Epithelial cell of prostate (primary cell): ENCODE results near the gene C6orf136.

ENCODE experiments used
- DNase-seq: peaks from one replicate; pipeline ENCODE4 v3.0.0-alpha.2; 2011; ENCODE audit warnings: low read depth, low spot score
- H3K27ac ChIP-seq: fragments of 450-650 bp; 2 replicates; pipeline ENCODE4 v1.5.1; 2017; ENCODE audit warnings: mild to moderate bottlenecking

Gene C6orf136

DNA sequence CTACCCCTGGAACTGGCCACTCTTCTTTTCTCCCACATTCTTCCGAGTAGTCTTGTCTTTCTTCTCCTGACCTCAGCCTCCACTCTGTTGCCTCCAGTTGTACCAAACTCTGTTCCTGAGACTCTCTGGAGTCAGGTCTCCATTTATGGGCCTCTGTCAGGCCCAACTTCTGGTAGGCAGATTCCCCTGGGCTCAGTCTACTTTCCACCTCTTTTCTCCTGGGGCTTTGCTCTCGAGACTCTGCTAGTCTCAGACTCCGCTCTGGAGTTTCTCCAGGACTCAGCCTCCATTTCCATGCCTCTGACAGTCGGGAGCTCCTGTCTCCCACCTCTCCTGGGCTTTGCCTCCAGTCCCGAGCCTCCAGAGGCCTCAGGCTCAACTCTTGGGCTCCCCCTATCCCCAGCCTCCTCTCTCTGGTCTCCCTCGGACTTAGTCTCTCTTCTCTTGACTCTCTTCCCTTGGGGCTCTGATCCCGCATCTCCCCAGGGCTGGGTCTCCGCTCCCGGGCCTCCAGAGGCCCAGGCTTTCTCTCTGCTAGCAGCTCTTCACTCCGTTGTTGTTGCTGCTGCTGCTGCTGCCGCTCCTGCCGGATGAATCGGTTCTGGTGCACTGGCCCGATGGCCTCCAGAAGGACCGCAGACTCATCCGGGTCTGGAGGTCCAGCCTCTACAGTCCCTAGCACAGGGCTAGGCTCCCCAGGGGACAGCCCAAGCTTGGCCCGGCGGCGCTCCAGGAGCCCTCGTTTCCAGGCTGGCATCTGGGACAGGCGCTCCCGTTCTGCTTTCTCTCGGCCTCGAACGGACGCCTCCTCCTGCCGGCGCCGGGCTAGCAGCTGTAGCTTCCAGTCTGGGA is 38.5 kb downstream of the C6orf136 start:
- DNase-seq: no peak
- H3K27ac ChIP-seq: peak overlapping the region; percentile 98

DNA sequence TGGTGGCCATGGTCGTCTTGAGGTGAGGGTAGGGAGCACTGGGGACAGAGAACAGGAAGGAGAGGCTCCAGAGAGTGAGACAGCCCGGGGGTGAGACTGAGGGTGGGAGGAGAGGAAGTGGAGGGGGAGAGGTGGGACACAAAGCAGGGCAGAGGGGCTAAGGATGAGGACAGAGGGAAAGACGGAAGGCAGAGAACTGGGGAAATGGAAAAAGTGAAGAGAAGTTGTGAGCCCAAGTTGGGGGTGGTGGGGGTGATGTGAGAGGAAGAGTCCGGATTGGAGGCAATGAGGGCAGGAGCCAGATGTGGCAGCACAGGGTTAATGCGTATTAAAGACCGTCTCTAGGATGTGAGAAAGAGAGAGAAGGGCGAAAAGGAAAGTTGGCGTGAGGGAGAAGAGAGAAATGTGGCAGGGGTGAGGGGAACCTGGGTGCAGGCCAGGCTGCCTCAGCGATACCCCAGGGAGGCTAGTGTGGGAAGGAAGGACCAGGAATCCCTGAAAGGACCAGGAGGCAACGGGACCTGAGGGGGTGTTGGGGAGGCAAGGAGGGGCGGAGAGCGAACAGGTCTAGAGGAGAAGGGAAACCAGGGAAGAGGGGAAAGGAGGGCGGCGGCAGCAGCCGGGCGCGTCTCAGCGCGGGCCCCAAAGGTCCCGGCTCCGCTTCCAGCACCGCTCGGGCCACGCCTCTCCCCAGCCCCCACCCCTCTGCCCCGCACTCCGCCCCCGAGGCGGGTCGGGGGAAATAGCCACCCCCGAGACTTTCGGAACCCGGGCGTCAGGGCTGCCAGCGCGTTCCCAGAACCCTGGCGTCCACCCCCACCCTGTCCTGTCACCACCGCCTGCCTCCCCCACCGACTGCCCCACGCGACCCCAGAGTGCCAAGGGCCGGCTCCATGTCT is 39.3 kb downstream of the C6orf136 start, which contains the start of gene PPP1R18:
Gene PPP1R18 (minus strand): TSS at position 637 of the 899 bp plus-strand sequence. CDS start 627 bp downstream, at position 10.
- peak within 1 kb of the TSS; percentile 98 for H3K27ac ChIP-seq
- no peak for DNase-seq

DNA sequence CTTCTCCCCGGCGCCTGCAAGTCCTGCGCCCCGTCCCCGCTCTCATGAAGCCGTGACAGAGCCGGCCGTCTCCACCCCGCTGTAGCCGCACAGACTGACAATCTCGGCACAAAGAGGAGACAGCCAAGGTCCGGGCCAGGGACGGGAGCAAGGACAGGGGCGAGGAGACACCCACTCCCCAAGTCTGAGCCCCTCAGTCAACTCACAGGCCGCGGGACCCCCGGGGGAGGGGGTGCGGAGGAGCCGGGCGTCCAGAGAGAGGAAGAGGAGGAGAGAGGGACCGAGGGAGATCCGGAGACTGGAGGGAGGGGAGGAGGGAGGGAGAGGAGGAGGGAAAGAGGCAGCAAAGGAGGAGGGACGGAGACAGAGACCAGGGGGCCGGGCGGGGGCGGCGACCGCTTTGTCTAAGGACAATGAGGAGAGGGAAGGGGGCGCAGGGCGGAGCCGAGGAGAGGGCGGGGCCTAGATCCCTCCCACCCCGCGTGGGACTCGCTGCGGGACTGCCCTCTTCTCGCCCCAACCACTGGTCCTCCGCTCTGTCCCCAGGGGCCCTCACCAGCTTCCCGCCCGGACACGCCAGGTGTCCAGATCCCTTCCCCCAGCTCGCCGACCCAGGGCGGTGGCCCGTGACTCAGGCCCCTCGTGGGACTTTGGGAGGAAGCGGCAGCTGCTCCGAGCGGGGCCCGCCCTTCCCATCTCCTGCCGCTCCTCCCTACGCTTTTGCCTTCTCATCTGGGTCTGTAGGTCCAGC is 40.1 kb downstream of the C6orf136 start:
- peak overlapping the region; percentile 98 for H3K27ac ChIP-seq
- peak; percentile 83 for DNase-seq

DNA sequence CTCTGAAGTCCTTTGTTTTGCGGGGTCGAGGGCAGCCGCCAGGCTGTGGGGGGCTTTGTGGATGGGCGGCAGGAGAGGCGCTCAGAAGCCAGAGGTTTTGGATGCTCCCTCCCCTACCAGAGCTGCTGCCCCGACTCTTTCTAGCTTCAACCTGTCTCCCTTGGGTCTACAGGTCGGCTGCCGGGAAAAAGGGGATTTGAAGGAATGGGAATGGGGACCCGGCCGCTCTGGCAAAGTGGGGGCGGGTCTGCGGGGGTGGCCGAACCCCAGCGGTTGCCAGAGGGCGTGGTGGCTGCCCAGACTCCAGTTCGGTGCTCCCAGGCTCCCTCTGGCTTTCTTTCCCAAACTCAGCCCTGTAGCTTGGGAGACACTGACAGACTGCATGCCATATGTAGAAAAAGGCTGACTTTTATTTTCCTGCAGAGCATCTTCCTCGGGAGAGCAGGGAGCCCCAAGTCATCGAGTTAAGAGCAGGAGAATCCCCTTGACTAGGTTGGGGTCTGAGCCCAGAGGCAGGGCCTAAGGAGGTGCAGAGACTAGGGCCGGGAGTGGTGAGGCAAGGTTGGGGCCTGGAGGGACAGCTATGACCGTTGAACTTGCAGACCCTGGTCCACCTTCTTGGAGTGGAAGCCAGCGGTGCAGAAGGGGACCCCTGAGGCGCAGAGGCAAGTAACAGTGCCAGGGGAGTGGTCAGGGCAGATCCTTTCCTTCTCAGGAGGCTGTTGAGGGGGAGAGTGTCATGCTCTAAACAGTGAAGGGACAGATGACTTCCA is 40.9 kb downstream of the C6orf136 start:
- peak overlapping the region; percentile 98 for H3K27ac ChIP-seq
- DNase-seq: no peak

DNA sequence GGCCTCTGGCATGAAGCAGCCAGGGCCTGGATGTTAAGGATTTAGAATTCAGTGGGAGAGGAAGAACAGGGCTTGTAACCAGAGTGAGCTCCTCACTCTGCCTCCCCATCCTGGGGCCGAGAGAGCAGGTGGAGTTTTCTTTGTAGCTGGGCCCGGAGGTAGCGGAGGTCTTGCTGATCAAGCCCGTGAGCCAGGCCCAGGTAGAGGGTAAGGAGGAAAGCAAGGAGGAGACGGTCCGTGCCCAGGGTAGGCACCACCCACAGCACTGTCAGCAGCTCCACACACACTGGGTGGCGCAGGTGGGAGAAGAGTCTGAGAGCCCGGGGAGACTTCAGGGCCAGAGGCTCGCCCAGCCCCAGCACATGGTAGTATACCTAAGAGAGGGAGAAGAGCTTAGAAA is 41.6 kb downstream of the C6orf136 start:
- DNase-seq: no peak
- H3K27ac ChIP-seq: peak overlapping the region; percentile 98

DNA sequence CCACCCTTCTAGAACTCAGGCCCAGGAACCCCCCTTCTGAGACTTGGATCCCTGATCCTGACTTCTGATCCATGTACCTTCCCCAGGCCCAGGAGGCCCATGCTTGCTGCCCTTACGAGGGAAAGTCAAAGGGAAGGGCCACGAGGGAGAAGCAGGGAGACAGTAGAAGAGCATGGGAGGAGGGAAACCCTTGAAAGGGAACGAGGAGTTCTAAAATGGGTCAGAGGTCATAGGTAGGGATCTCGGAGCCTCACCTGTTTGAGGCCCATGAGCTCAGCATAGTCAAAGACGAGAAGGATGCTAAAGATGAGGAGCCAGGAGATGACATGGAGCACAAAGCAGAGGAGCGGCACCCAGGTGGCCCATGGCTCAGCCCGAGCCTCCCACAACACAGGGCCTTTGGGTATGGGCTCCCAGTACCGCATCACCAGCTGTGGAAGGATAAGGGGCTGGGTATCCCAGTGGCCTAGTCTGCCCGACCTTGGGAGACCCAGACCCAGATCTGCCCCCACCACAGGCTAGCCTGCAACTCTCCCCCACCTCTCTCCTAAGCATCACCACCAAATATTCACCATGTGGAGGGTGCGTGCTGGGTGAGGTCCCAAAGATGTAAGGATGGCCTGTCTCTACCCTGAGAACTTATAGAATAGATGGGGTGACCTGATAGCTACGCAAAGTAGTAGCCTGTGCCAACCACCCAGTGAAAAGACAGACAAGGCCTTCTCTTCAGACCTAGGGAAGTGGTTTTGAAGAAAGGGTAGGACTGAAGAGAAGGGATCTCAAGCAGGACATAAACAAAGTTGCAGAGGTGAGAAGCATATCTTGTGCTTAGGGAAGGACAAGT is 42.3 kb downstream of the C6orf136 start:
- no peak for DNase-seq
- H3K27ac ChIP-seq: peak overlapping the region; percentile 98

DNA sequence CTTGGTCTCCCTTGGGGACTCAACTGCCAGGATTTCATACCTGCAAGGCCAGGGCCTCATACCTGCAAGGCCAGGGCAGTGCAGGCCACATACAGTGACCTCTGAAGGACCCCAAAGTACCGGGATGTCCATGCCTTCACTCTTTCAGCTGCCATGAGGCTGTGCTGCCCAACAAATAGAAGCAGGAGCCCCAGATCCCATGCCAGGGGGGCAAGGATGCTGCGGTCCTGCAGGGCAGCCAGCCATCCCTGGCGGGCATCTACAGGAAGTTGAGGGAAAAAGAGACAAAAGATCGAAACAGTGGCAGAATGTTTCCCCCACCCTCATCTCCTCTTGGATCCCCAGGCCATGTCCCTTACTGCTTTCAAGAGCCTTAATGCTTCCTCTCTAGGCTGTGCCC is 43.1 kb downstream of the C6orf136 start:
- DNase-seq: no peak
- H3K27ac ChIP-seq: peak overlapping the region; percentile 98

DNA sequence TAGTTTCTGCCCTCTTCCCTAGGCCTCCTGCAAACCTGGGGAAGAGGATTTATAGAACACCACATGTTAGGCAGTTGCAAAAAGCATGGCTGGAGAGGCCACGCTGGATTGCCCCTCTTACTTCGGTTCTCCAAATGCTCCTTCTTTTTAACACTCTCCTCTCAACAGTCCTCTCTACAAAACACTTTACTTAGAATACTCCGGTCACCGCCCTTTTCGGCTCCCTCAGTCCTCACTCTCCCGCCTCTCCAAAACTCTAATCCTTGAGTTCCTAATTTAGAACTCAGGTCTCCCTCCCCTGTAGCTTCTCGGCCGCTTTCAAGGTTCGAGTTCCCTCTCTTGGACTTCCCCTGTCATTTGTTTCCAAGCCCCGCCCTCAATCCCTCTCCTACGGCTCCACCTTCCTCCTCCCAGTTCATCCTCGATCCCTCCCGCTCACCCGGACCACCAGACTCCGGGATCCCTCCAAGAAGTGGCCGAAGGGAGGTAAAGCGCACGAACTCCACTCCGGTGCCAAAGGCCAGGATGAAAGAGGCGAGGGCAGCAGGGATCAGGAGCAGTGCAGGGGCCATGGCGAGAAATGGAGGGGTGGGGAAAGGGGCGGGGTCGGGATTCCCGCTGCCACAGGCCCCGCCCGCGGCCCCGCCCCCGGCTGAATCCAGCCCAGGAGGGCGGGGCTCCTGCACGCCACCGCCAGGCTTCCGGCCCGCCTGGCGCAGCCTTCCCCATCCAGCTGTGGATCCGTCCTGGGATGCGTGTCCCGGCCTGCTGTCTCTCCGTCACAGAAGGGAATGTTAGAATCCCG is 43.7 kb downstream of the C6orf136 start, which contains the start of gene NRM:
Gene NRM (minus strand): TSS at position 582 of the 805 bp plus-strand sequence. CDS start 10 bp downstream, at position 572.
- peak; percentile 50 for DNase-seq
- peak within 1 kb of the TSS; percentile 98 for H3K27ac ChIP-seq

DNA sequence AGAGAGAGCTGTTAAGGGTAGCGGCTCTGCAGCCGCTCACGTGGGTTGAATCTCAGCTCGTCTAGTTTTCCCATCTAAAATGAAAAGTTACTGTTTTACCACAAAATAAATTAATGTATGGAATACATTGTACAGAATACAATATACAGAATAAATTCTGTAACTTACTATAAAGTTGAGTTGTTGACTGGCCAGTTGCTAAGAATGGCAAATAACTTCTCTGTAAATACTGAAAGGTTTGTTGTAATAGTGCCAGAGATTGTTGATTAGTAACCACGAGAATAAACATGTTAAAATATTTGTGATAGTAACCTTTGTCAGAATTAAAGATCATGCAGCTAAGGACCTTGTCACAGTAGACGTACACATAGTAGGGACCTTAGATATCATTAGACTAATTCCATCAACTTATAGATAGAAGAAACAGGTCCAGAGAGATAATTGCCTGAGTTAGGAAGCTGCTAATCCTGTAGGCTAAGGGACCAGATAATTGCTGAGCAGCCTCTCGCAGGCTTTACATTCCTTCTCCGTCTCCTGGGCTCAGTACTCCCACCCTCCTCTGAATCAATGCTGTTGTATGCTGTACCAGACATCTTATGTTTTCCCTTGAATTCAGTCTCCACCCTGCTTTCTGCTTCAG is 44.4 kb downstream of the C6orf136 start:
- DNase-seq: no peak
- H3K27ac ChIP-seq: peak overlapping the region; percentile 98

DNA sequence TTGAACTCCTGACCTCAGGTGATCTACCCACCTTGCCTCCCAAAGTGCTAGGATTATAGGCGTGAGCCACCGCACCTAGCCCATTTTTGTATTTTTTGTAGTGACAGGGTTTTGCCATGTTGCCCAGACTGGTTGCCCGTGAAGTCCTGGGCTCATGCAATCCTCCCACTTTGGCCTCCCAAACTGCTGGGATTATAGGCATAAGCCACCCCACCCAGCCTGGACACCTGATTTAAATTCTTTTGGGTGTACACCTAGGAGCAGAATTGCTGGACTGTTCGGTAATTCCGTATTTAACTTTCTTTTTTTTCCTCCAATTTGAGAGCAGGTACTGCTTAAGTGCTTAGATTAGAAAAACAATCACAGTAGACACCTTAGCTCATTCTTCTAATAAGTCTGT is 49.5 kb downstream of the C6orf136 start:
- no peak overlapping the region for H3K27ac ChIP-seq
- DNase-seq: no peak

DNA sequence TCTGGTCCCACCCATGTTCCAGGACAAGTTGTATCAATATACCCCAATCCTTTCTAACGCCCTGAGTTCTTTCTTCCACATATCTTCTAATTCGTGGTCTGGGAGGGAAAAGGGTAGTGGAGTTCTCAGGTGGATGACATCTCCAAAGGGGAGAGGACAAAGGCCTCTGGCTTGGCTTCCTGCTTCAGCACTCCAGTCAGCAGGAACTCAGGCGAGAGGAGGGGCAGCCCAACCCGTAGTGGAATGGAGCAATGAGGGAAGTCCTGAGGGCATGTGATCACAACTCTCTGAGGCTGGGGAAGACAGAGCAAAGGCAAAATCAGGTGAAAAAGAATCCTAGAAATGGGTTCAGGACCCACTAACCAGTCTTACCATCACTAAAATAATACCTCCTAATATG is 53.4 kb downstream of the C6orf136 start:
- DNase-seq: no peak

More for the DNA sequence above, 53.4 kb downstream of the C6orf136 start:
- peak overlapping the region; percentile 12 for H3K27ac ChIP-seq
